HepG2 (cell line): ENCODE measurements around the gene FAM3A. TPM values are rescaled to one million over a fixed set of nuclear protein-coding genes. Genes with fewer than 3 reads are reported as not detected.

Experiments
- GFI1 ChIP-seq: sonication (generic); formaldehyde crosslinking; IDR thresholded peaks from 2 replicates; pipeline ENCODE4 v1.5.0; 2020; ENCODE audit warnings: missing genetic modification reagents, mild to moderate bottlenecking, borderline replicate concordance
- SNAPC4 ChIP-seq: sonication (generic); formaldehyde crosslinking; IDR thresholded peaks from 2 replicates; pipeline ENCODE4 v1.4.0; 2020; ENCODE audit warnings: mild to moderate bottlenecking, missing genetic modification reagents
- TFAP4 ChIP-seq: sonication (generic); IDR thresholded peaks from 2 replicates; pipeline ENCODE4 v1.6.1; 2016; ENCODE audit warnings: low read depth, borderline replicate concordance
- YY1 ChIP-seq: IDR thresholded peaks from 2 replicates; pipeline ENCODE4 v1.6.1; 2011; ENCODE audit warnings: low read length, low read depth, moderate library complexity, mild to moderate bottlenecking; ENCODE audit not compliant: insufficient read depth, insufficient replicate concordance
- ZBTB20 ChIP-seq: sonication (generic); formaldehyde crosslinking; IDR thresholded peaks from 2 replicates; pipeline ENCODE4 v1.8.1; 2023; ENCODE audit warnings: missing genetic modification reagents, low read depth, mild to moderate bottlenecking, borderline replicate concordance
- ZHX2 ChIP-seq, 2 experiments: sonication (generic) in 1 of 2; formaldehyde crosslinking in 1 of 2; IDR thresholded peaks; 2 replicates each; pipeline versions ENCODE4 v1.6.1 to v1.9.0; 2014 to 2022; ENCODE audit warnings: antibody characterized with exemption in 1 of 2, borderline replicate concordance in 1 of 2, inconsistent platforms in 1 of 2, low read depth in 1 of 2, missing genetic modification reagents in 1 of 2
- polyA plus RNA-seq, 8 experiments: library from polyadenylated mRNA; depleted of rRNA in 3 of 8; stranded (reverse) in 7 of 8; unstranded in 1 of 8; fragments of >200 nt; fragmentation: Illumina TruSeq in 4 of 8; extraction: Trizol in 4 of 8; gene quantifications; 2 replicates each; pipeline versions ENCODE4 v1.2.1 to v1.2.3, GENCODE V29; 2011 to 2016; ENCODE audit warnings: low read depth in 4 of 8, missing spikeins in 1 of 8, mixed read lengths in 1 of 8; ENCODE audit not compliant: insufficient read depth in 1 of 8
- total RNA-seq, 5 experiments: library from RNA; depleted of rRNA; stranded (reverse); fragments of >200 nt; fragmentation: Illumina TruSeq; extraction: Trizol; gene quantifications; 2 replicates each; pipeline ENCODE4 v1.2.3, GENCODE V29; 2016; ENCODE audit warnings: low read depth in 1 of 5
- TF ChIP-seq, protein P1 (sequence below): sonication (generic); formaldehyde crosslinking; IDR thresholded peaks from 2 replicates; pipeline ENCODE4 v1.4.0; 2020; ENCODE audit warnings: missing genetic modification reagents, mild to moderate bottlenecking, borderline replicate concordance

The FAM3A gene
- total and polyA plus RNA-seq, 2 of the 13 experiments (the other 11 are each of a cell fraction or from before 2014, with no cell fraction given): 11.2 to 22.7 TPM

- TF ChIP-seq SNAPC4 (CRISPR knock-in tag): no peak
- TF ChIP-seq TFAP4: peak; percentile 96
- no peak for TF ChIP-seq ZBTB20 (CRISPR knock-in tag)
- TF ChIP-seq GFI1 (CRISPR knock-in tag): 0 out of 2 replicates have a peak, but pooled peaks have one; percentile 22
- TF ChIP-seq YY1: no peak
- TF ChIP-seq, protein P1, sequence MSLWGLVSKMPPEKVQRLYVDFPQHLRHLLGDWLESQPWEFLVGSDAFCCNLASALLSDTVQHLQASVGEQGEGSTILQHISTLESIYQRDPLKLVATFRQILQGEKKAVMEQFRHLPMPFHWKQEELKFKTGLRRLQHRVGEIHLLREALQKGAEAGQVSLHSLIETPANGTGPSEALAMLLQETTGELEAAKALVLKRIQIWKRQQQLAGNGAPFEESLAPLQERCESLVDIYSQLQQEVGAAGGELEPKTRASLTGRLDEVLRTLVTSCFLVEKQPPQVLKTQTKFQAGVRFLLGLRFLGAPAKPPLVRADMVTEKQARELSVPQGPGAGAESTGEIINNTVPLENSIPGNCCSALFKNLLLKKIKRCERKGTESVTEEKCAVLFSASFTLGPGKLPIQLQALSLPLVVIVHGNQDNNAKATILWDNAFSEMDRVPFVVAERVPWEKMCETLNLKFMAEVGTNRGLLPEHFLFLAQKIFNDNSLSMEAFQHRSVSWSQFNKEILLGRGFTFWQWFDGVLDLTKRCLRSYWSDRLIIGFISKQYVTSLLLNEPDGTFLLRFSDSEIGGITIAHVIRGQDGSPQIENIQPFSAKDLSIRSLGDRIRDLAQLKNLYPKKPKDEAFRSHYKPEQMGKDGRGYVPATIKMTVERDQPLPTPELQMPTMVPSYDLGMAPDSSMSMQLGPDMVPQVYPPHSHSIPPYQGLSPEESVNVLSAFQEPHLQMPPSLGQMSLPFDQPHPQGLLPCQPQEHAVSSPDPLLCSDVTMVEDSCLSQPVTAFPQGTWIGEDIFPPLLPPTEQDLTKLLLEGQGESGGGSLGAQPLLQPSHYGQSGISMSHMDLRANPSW (CRISPR knock-in tag): no peak
- TF ChIP-seq ZHX2 (IDR thresholded peaks at IDR 0.05; ENCODE audit: low read depth): no peak
- TF ChIP-seq ZHX2 (CRISPR knock-in tag; IDR thresholded peaks at IDR 0.05; ENCODE audit: borderline replicate concordance): no peak
Observed at GRCh38 chrX:154541896-154542722, 26.1 kb upstream of the FAM3A start (continued).
